Measurements from ENCODE around the gene GRAMD2A. TPM values are rescaled to one million over a fixed set of nuclear protein-coding genes. Genes with fewer than 3 reads are reported as not detected.

GRAMD2A gene
- total RNA-seq, 1 experiment from 2014 or later: 1.3 TPM

DNA sequence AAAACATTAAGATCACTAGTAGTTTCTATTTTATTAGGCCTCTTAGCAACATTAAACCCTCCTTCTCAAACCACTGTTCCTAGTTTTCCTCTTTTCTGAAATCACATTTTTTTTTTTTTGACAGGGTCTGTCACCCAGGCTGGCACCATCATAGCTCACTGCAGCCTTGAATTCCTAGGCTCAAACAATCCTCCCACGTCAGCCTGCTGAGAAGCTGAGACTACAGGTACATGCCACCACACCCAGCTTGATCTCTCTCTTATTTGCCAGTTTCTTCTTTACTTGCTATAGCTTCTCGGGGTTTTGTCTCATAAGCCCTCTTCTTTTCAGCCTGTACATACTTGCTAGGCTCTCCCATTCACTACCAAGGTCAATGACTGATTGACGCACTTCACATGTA, 51.4 kb downstream of the GRAMD2A start:
- Mint-ChIP-seq H3K36me3 (ENCODE audit: insufficient read depth in 1 of 3, low read depth in 3 of 3) (no peaks in the 10 kb centered on the region), H3K4me1 (no peaks in the 10 kb centered on the region), H3K27me3 (ENCODE audit: low read depth) (0 out of 2 replicates have a peak, but pooled peaks cover 3% of the 10 kb centered on the region), H3K9me3 (no peaks in the 10 kb centered on the region), H3K4me3 (no peak overlapping the region), H3K27ac (no peak overlapping the region; a peak in 2 of 7 replicates)
- H3K4ac ChIP-seq (ENCODE audit: low read depth, low read length): no peak overlapping the region
- H3K79me2 ChIP-seq (ENCODE audit: insufficient read depth, low read length): no peaks in the 10 kb centered on the region
- no peak overlapping the region for H2BK12ac ChIP-seq (ENCODE audit: insufficient read length, low read depth, low read length)
- no peak overlapping the region for H3K23ac ChIP-seq (ENCODE audit: insufficient read length, low read depth, low read length)
- H2AK5ac ChIP-seq (ENCODE audit: insufficient read length, low read length): no peak overlapping the region
- WGBS (ENCODE audit: extremely low coverage, insufficient read length, low lambda C conversion rate): no CpG with 5 or more reads among the region's 3 CpGs
- no peak overlapping the region for H3K4me2 ChIP-seq (ENCODE audit: insufficient read depth, insufficient read length, low read length)
- no peak overlapping the region for H4K8ac ChIP-seq (replicated peaks; ENCODE audit: insufficient read length, low read depth, low read length)
- H2AFZ ChIP-seq (ENCODE audit: low read length): no peak overlapping the region
- no peak overlapping the region for H4K91ac ChIP-seq (ENCODE audit: insufficient read length, low read depth, low read length)
- H4K20me1 ChIP-seq (ENCODE audit: control insufficient read depth, insufficient read depth, insufficient read length): no peaks in the 10 kb centered on the region
- H3K56ac ChIP-seq (ENCODE audit: insufficient read length, low read depth, low read length): no peak overlapping the region
- no peaks in the 10 kb centered on the region for H3K23me2 ChIP-seq (ENCODE audit: insufficient read length, low read depth, low read length, poor library complexity, severe bottlenecking)
- no peak overlapping the region for H3T11ph ChIP-seq (ENCODE audit: low read length)
- no peaks in the 10 kb centered on the region for H3K79me1 ChIP-seq (ENCODE audit: insufficient read depth, low read depth, low read length, poor library complexity, severe bottlenecking)
- no peak overlapping the region for H3K18ac ChIP-seq (ENCODE audit: insufficient read length, low read depth, low read length)
- H2BK15ac ChIP-seq (ENCODE audit: low read depth, low read length): no peak overlapping the region
- no peak overlapping the region for H2BK120ac ChIP-seq (ENCODE audit: low read depth, low read length, poor library complexity, severe bottlenecking)
- H3K9ac ChIP-seq (ENCODE audit: extremely low read depth, insufficient read length, low read length): no peak overlapping the region
- H3K27ac ChIP-seq (ENCODE audit: insufficient read length, low read depth, low read length): no peak overlapping the region
- H4K5ac ChIP-seq (ENCODE audit: insufficient read length, low read depth, low read length): no peak overlapping the region
- H3K27me3 ChIP-seq (ENCODE audit: insufficient read depth, low read length): no peaks in the 10 kb centered on the region
- no peak overlapping the region for H2BK20ac ChIP-seq (ENCODE audit: low read depth, low read length, poor library complexity, severe bottlenecking)
- H3K9me3 ChIP-seq (ENCODE audit: control insufficient read depth, low read depth, low read length): no peaks in the 10 kb centered on the region
- no peak overlapping the region for H2BK5ac ChIP-seq (ENCODE audit: insufficient read length, low read length)
- H3K4me1 ChIP-seq (ENCODE audit: insufficient read depth, low read length): no peaks in the 10 kb centered on the region
- no peak overlapping the region for H3K14ac ChIP-seq (ENCODE audit: insufficient read depth, low read length)
- no peak for DNase-seq
- TF ChIP-seq, protein P1, sequence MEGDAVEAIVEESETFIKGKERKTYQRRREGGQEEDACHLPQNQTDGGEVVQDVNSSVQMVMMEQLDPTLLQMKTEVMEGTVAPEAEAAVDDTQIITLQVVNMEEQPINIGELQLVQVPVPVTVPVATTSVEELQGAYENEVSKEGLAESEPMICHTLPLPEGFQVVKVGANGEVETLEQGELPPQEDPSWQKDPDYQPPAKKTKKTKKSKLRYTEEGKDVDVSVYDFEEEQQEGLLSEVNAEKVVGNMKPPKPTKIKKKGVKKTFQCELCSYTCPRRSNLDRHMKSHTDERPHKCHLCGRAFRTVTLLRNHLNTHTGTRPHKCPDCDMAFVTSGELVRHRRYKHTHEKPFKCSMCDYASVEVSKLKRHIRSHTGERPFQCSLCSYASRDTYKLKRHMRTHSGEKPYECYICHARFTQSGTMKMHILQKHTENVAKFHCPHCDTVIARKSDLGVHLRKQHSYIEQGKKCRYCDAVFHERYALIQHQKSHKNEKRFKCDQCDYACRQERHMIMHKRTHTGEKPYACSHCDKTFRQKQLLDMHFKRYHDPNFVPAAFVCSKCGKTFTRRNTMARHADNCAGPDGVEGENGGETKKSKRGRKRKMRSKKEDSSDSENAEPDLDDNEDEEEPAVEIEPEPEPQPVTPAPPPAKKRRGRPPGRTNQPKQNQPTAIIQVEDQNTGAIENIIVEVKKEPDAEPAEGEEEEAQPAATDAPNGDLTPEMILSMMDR (conservative IDR thresholded peaks at IDR 0.05): no peak
